PC-9 (cell line): ENCODE results near the gene ATXN7.

Source experiments
- CTCF ChIP-seq: fragments of 200-600 bp; sonication (generic); conservative IDR thresholded peaks from 2 replicates; pipeline ENCODE4 v1.6.1; 2017; ENCODE audit warnings: mixed run types, antibody characterized with exemption, mild to moderate bottlenecking, moderate library complexity
- EZH2 ChIP-seq: fragments of 200-600 bp; sonication (generic); IDR thresholded peaks from 2 replicates; pipeline ENCODE4 v1.8.0; 2017; ENCODE audit warnings: antibody characterized with exemption, low read depth

- TF ChIP-seq CTCF (no peak), EZH2 (no peak)
Measured at GRCh38 chr3:63824309-63824708, 39.4 kb upstream of the ATXN7 start.
